Right lobe of liver (tissue), 6 donors: ENCODE results near the gene FTO. TPM values are rescaled to one million over a fixed set of nuclear protein-coding genes. Genes with fewer than 3 reads are reported as not detected.

Experiments
- ATAC-seq, 4 donors: fragments of 200-7000 bp; cut with Tn5 transposase; one replicate each; pipeline ENCODE4 v1.9.1; 2020; ENCODE audit warnings: mild to moderate bottlenecking in 4 of 4, moderate library complexity in 4 of 4
- DNase-seq, 3 donors: peaks; one replicate each; pipeline ENCODE4 v3.0.0-alpha.2; 2020
- H3K27ac ChIP-seq, 3 donors: fragments of 200-600 bp; one replicate each; pipeline ENCODE4 v1.8.0; 2022
- H3K27me3 ChIP-seq, 2 donors: fragments of 200-600 bp; one replicate each; pipeline ENCODE4 v1.8.0; 2022
- H3K36me3 ChIP-seq, 4 donors: fragments of 200-600 bp; sonication (generic) in 1 of 4; one replicate each; pipeline versions ENCODE4 v1.5.1 to v1.8.0; 2017 to 2022; ENCODE audit warnings: control low read depth in 1 of 4
- H3K4me1 ChIP-seq, 4 donors: fragments of 200-600 bp; sonication (generic) in 1 of 4; one replicate each; pipeline versions ENCODE4 v1.5.1 to v1.8.0; 2017 to 2022; ENCODE audit warnings: control low read depth in 1 of 4
- H3K4me3 ChIP-seq, 3 donors: fragments of 200-600 bp; one replicate each; pipeline ENCODE4 v1.8.0; 2022
- H3K9me3 ChIP-seq, 4 donors: fragments of 200-600 bp; sonication (generic) in 1 of 4; one replicate each; pipeline versions ENCODE4 v1.5.1 to v1.8.0; 2017 to 2022; ENCODE audit warnings: control low read depth in 1 of 4
- POLR2A ChIP-seq: fragments of 450-650 bp; IDR thresholded peaks from one replicate; pipeline ENCODE4 v1.6.1; 2017; ENCODE audit warnings: antibody characterized with exemption, mild to moderate bottlenecking
- WGBS: methylation state at CpG from one replicate; pipeline ENCODE4 v1.1.6; 2018; ENCODE audit warnings: low coverage, low lambda C conversion rate; ENCODE audit not compliant: insufficient coverage; ENCODE audit errors: missing lambda C conversion rate; 5-methylcytosine and 5-hydroxymethylcytosine counted together
- intact Hi-C, 2 donors: fragments of 100-400 bp; cut with DNase I; formaldehyde crosslinking; loops; one replicate each; pipeline versions ENCODE4 v1.11.2 to v1.14.1; 2022
- total RNA-seq, 6 experiments: library from RNA; depleted of rRNA in 2 of 6; stranded (reverse); fragments of >200 nt in 2 of 6; fragmentation: NEBNext Ultra II Directional in 3 of 6; extraction: Animal tissue kit (Norgen Biotek cat#: 25700) in 3 of 6; gene quantifications; one replicate each; pipeline versions ENCODE4 v1.1.0 to v1.2.4, GENCODE V29; 2016 to 2023
- TF ChIP-seq, protein P1 (sequence below), 4 donors: fragments of 200-600 bp in 3 of 4; fragments of 450-650 bp in 1 of 4; IDR thresholded peaks; one replicate each; pipeline versions ENCODE4 v1.5.1 to v1.8.0; 2016 to 2022; ENCODE audit warnings: antibody characterized with exemption in 4 of 4, mild to moderate bottlenecking in 2 of 4
- donor health status: DM: no; HTN: yes; CAD: no.
- donor health status: DM: no; HTN: no; CAD: no.
- donor health status: DM: no; HTN: no; CAD: no.
- donor health status: DM: no; HTN: yes; CAD: no.
- donor health status: DM: no; HTN: yes; CAD: no.

Gene FTO
- total RNA-seq, 6 experiments from 2014 or later = 28.9 to 51.6 (median 33.6) TPM

DNA sequence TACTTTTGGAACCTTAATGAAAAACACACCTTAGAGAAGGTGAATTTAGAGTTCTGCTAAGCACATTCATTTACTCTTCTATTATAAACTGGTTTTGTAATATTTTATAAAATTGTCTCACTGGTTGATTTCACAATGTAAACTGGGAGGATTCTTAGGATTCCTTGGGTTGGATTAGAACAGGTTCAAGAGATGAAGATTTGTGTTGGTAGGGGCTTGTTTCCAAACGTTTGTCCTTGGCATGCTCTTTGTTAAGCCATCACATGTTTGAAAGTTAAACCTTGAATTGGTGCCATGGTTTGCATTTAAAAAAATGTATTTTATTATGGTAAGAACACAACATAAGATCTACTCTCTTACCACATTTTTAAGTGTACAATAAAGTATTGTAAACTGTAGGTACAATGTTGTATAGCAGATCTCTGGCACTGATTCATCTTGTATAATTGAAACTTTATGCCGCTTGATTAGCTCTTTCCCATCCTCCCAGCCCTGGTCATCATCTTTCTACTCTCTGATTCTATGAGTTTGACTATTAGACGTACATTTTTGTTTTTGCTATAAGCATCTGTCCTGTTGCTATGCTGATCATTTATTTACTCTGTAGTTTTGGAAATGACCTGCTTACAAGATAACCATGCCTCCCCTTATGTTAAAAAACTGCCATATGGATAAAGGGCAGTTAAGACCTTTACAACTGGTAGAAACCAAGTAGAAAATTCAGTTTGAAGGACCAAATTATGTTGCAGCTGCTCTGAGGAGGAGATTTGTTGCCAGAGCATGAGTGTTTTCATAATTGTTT, 9.6 kb downstream of the FTO start:
- H3K4me1 ChIP-seq = peaks cover 0 to 5% (median 0%) of the 10 kb centered on the region in 4 donors
- WGBS = 74% methylated on average over 3 of the region's 3 CpGs
- intact Hi-C loops = no loop called here
- no peaks in the 10 kb centered on the region for H3K9me3 ChIP-seq
- no peak overlapping the region for H3K4me3 ChIP-seq
- H3K27ac ChIP-seq = no peak overlapping the region
- ATAC-seq = no peak
- DNase-seq = no peak
- H3K27me3 ChIP-seq = no peaks in the 10 kb centered on the region
- H3K36me3 ChIP-seq = no peaks in the 10 kb centered on the region
- no peak for TF ChIP-seq POLR2A
- TF ChIP-seq, protein P1, sequence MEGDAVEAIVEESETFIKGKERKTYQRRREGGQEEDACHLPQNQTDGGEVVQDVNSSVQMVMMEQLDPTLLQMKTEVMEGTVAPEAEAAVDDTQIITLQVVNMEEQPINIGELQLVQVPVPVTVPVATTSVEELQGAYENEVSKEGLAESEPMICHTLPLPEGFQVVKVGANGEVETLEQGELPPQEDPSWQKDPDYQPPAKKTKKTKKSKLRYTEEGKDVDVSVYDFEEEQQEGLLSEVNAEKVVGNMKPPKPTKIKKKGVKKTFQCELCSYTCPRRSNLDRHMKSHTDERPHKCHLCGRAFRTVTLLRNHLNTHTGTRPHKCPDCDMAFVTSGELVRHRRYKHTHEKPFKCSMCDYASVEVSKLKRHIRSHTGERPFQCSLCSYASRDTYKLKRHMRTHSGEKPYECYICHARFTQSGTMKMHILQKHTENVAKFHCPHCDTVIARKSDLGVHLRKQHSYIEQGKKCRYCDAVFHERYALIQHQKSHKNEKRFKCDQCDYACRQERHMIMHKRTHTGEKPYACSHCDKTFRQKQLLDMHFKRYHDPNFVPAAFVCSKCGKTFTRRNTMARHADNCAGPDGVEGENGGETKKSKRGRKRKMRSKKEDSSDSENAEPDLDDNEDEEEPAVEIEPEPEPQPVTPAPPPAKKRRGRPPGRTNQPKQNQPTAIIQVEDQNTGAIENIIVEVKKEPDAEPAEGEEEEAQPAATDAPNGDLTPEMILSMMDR (IDR thresholded peaks at IDR 0.05) = no peak

GRCh38 chr16:53714205-53715022, 10.5 kb downstream of the FTO start:
- TF ChIP-seq, protein P1 (IDR thresholded peaks at IDR 0.05) = no peak
- TF ChIP-seq POLR2A = no peak
- WGBS = 63% methylated on average over 7 of the region's 7 CpGs
- no peak for DNase-seq
- no peaks in the 10 kb centered on the region for H3K9me3 ChIP-seq
- intact Hi-C loops = no loop called here
- ATAC-seq = no peak
- H3K27ac ChIP-seq = no peak overlapping the region
- peaks cover 0 to 5% (median 0%) of the 10 kb centered on the region in 4 donors for H3K4me1 ChIP-seq
- no peak overlapping the region for H3K4me3 ChIP-seq
- H3K27me3 ChIP-seq = no peaks in the 10 kb centered on the region
- H3K36me3 ChIP-seq = no peaks in the 10 kb centered on the region

DNA sequence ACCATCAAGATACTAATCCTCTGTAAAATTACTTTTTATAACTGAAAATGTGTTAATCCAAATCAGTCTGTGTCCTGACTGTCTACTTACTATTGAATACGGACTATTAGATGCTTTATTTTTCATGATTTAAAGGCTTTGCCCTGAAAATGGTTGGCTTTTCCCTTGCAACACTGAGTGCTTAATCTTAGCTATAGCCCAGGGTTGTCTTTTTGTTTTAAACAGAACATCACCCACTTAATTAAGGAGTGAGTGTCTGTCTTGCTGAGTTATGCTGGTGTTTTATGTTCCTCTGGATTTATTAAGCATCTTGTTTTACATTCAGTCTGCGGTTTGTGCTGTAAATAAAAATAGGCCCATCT, 11.0 kb downstream of the FTO start:
- Histone ChIP-seq H3K27me3 (no peaks in the 10 kb centered on the region), H3K27ac (no peak overlapping the region), H3K4me1 (peaks cover 0 to 5% (median 0%) of the 10 kb centered on the region in 4 donors), H3K9me3 (no peaks in the 10 kb centered on the region), H3K4me3 (no peak overlapping the region), H3K36me3 (no peaks in the 10 kb centered on the region)
- DNase-seq (no peak), ATAC-seq (no peak)
- intact Hi-C loops = no loop called here
- no peak for TF ChIP-seq POLR2A
- TF ChIP-seq, protein P1 (IDR thresholded peaks at IDR 0.05) = no peak
- WGBS = 89% methylated on average over 2 of the region's 2 CpGs

- Histone ChIP-seq H3K27ac (no peak overlapping the region), H3K4me1 (peaks cover 0 to 5% (median 0%) of the 10 kb centered on the region in 4 donors), H3K36me3 (no peaks in the 10 kb centered on the region), H3K9me3 (no peaks in the 10 kb centered on the region), H3K27me3 (no peaks in the 10 kb centered on the region), H3K4me3 (no peak overlapping the region)
- no peak for ATAC-seq
- WGBS = 77% methylated on average over 3 of the region's 3 CpGs
- intact Hi-C loops = no loop called here
- DNase-seq = no peak
- TF ChIP-seq, protein P1 (IDR thresholded peaks at IDR 0.05) = no peak
- no peak for TF ChIP-seq POLR2A
These were observed 13.6 kb downstream of the FTO start for GRCh38 chr16:53717577-53717976.
